Measurements from ENCODE around the gene YJEFN3.
A peak's percentile ranks its signal among the peaks of the same experiment; 100 is the strongest.

GRCh38 chr19:19531951-19532805 is 3.5 kb downstream of the YJEFN3 start:
- TF ChIP-seq ZNF596 (tag by site-specific recombination; IDR thresholded peaks at IDR 0.05) = no peak
- no peak for TF ChIP-seq ATF2 (tag by site-specific recombination; IDR thresholded peaks at IDR 0.05; ENCODE audit: low read depth)
- TF ChIP-seq ZBTB6 (tag by site-specific recombination; IDR thresholded peaks at IDR 0.05) = no peak
- peak; percentile 91 for TF ChIP-seq CTCF (tag by site-specific recombination; IDR thresholded peaks at IDR 0.05)
- no peak for TF ChIP-seq REST (tag by site-specific recombination; IDR thresholded peaks at IDR 0.05)
- TF ChIP-seq ZNF580 (tag by site-specific recombination; IDR thresholded peaks at IDR 0.05) = no peak
